ENCODE data around the gene SUCLG1.

GRCh38 chr2:84494070-84494469 is 35.0 kb upstream of the SUCLG1 start:
- TF ChIP-seq RAD21 (IDR thresholded peaks at IDR 0.05), result no peak
- no peak for TF ChIP-seq ATF3 (IDR thresholded peaks at IDR 0.05)
- no peak for TF ChIP-seq CTCF (IDR thresholded peaks at IDR 0.05; ENCODE audit: low read depth, low read length, missing input control)
- no peak for TF ChIP-seq REST (IDR thresholded peaks at IDR 0.05)
- no peak for TF ChIP-seq EGR1 (IDR thresholded peaks at IDR 0.05; ENCODE audit: low read depth in 2 of 2)
- TF ChIP-seq ZBTB33 (IDR thresholded peaks at IDR 0.05), result no peak
- no peak for TF ChIP-seq TAF1 (conservative IDR thresholded peaks at IDR 0.05)
- no peak for TF ChIP-seq MAX (IDR thresholded peaks at IDR 0.05)
- no peak for TF ChIP-seq GABPA (IDR thresholded peaks at IDR 0.05 in 1 of 2, conservative IDR thresholded peaks at IDR 0.05 in 1 of 2)
- TF ChIP-seq SP1 (IDR thresholded peaks at IDR 0.05), result no peak
- no peak for TF ChIP-seq YY1 (IDR thresholded peaks at IDR 0.05)
- TF ChIP-seq FOXA1 (IDR thresholded peaks at IDR 0.05), result no peak
- no peak for TF ChIP-seq RXRA (IDR thresholded peaks at IDR 0.05)
